Islet precursor cell (in vitro differentiated cells): ENCODE results near the gene TTL.
"Not testable (repeated sequence)": the region's sequence is repeated elsewhere in the genome, so short reads cannot be mapped to it uniquely, and the experiment has no call there.

Experiments
- DNase-seq: peaks from one replicate; pipeline ENCODE4 v3.0.0-alpha.2; 2018

TTL gene

DNA sequence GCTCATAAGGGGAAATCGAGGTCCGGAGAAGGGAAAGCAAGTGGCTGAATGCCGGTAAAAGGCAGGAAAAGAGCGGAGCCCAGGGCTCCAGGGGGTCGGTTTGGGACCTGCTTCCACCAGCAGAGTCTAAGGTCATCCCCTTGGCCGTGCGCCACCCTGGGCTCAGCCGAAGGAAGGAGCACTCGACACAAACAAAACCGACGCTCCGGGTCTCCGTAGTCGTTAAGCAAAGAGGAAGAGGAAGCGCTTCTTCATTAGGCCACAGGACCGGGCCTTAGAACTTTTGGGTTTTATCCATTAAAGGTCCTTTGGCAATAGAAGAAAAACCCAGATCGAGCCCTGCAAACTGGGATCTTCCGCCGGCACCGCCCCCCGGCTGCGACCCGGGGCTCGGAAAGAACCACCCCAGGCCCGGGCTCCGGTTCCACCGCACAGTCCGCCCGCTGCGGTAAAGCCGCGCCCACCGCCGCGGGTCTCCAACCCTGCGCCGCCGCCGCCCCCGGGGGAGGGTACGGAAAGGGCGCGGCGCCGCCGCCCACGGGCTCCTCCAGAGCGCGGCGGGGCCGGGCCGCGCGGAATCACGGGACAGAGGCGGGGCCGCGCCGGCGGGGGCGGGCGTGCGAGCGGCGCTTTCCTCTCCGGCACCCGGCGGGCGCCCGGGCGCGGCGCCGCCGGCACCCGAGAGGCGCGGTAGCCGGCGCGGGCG is at the start of gene TTL:
TTL (plus strand) TSS at position 629 of the 706 bp plus-strand sequence. CDS start 189 bp downstream, outside the sequence.
- peak; percentile 71 for DNase-seq

DNA sequence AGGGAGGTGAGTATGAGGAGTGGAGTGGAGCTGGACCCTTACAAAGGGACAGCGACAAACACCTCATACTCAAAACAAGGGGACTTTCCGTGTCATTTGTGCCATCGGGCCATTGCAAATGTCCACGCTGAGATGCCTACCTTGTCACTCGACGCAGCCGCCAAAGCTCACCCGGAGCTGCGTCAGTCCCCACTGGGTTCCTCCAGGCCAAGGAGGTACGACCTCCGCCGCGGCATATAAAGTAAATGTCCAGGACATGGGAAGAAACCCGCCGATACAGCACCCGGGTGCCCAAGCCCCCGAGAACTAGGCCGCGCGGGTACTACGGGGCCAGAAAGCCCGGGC is 49.6 kb upstream of the TTL start:
- DNase-seq = not testable (repeated sequence)

DNA sequence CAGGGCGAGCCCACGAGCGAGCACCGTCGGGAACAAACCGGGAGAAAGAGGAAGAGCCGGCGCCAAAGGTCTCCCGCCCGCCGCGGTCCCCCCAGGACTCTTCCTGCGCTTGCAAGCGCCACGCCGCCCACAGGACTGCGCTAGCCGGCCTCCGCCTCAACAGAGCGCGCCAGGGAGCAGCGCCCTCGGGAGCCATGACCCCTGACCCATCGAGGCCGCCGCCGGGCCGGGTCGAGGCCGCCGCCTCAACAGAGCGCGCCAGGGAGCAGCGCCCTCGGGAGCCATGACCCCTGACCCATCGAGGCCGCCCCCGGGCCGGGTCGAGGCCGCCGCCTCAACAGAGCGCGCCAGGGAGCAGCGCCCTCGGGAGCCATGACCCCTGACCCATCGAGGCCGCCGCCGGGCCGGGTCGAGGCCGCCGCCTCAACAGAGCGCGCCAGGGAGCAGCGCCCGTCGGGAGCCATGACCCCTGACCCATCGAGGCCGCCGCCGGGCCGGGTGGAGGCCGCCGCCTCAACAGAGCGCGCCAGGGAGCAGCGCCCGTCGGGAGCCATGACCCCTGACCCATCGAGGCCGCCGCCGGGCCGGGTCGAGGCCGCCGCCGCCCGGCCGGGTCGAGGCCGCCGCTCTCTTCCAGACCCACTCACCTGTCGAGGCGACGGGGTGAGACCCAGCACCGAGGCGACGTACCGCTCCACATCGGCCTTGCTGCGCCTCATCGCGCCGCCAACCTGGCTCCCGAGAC is 49.0 kb upstream of the TTL start:
- DNase-seq = not testable (repeated sequence)

DNA sequence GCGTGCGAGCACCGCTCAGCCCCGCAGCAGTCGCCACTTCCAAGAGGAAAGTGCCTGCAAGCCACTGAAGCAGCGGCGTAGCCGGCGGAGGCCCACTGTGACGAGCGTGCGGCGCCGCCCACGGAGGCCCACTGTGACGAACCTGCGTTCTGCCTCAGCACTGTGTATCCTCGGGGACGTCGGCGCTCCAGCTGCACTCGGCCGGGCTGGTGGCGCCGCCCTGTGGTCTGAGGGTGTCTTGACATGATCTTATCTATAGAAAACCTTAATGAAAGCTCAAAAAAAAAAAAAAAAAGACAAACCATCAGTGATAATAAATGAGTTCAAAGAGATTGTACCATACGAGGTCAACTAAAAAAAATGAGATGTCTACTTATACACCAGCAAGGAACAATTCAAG is 48.5 kb upstream of the TTL start, which contains the start of gene RGPD8:
RGPD8 (minus strand) TSS at position 166 of the 400 bp plus-strand sequence. CDS start 192 bp downstream, outside the sequence.
- peak; percentile 92 for DNase-seq

DNA sequence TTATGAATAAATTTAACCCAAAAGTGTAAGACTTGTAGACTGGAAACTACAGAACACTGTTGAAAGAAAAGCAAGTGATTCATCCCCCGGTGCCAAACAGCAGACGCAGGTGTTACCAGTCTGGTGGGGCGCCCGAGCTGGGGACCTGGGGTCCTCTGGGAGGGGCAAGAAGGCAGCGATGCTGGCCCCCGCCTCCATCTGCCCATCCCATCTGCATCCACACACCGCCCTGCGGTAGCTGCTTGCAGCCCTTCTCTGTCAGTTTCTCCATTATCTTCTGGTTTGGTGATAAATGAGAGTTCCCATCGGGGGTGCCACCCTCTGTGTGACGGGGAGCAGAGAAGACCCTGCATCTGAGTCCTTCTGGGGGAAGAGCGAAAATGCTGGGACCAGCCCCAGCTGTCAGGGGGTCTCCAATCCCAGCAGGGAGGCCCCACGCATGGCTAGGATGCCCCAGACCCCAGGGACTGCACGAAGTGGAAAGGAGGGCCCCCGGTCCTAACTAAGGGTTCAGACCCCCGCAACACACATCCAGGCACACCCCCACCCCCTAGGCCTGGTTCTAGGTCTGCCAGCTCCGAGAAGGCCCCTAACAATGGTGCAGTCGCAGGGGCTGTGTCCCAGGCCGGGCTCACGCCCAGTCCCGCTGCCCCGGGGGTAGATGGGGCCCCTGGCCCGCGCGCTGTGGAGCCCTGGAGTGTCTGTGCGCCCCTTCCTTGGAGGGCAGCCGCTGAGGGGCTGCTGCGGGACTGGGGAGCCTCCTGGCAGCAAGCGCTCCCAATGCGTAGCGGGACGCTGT is 47.8 kb upstream of the TTL start:
- no peak for DNase-seq

DNA sequence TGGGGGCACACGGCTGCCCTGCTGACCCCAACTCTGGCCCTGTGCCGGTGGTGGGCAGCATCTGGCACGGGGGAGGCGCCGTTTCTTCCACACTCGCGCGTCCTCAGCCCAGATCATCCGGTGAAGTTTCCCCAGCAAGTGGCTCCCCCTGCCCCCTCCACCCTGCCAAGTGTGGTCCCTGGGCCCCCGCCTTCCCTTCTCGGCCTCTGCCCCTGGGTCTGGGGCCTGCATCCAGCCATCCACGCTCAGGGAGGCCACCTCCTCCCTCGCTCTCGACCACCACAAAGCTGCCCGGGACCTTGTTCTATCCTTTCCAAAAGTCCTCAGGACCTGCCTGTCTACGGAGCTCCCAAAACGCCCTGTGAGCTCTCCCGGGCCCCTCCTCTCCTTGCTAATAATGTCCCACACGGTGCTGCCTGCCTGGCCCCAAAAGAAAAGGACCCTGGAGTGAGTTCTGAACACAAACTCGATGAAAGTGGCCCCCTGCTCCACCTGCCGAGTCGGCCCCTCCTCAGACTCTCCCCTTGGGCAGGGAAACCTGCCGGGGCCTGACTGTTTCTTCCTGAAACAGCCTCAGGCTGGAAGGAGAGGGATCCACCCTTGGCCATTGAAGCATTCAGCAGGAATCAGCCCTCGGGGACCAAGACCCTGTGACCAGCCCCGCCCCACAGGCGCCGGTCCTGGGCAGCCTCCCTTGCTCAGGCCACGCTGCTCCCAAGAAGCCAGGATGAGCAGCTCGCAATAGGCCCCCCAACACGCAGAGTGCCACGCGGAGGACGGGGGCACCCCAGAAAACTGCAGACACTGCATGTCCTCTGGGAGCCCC is 46.9 kb upstream of the TTL start:
- not testable (repeated sequence) for DNase-seq

DNA sequence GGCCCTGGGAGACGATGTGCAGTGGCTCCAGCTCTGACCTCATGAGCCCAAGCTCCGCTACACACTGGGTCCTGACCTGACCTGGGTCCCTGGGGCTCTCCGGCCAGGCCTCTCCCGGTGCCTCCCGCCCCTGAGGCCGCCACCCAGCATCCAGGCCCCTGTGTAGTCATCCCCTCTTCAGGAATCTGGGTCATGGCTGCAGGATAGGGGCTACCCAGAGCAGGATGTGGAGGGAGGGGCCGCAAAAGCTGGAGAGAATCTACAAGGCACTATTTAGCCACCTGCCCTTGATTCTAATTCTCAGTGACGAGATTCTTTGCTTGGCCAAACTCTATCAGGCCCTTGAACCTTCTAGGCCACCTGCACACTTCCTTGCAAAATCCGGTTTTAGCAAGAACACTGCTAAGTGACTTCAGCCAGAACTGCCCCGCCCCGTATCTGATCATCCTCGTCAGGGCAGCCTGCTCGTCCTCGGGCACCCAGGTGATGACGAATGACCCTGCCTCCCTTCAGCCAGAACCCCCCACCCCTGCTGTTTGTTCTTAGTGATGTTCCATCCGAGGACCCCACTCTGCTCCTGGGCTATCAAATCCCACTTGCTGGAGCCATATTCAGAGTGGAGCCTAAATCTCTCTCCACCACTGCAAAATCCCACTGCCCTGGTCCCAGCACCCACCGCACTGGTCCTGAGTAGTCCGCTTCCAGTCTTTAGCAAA is 46.1 kb upstream of the TTL start:
- not testable (repeated sequence) for DNase-seq

DNA sequence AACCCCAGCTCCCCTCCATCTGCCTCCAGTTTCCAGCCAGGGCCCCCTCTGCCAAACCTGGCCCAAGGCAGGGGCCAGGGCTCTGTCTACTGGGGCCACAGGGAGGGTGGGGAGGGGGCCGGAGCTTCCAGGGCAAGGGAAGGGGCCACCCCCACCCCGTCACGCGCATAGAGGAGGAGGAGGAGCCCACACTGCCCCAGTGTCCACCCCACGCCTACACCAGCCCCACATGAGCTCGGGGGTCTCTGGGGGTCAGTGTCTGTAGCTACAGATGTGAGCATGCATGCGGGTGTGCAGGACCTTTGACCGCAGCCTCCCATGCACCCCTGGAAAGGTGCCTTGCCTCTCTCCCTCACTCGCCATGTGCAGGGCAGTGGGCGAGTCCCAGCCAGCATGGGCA is 45.0 kb upstream of the TTL start:
- not testable (repeated sequence) for DNase-seq

DNA sequence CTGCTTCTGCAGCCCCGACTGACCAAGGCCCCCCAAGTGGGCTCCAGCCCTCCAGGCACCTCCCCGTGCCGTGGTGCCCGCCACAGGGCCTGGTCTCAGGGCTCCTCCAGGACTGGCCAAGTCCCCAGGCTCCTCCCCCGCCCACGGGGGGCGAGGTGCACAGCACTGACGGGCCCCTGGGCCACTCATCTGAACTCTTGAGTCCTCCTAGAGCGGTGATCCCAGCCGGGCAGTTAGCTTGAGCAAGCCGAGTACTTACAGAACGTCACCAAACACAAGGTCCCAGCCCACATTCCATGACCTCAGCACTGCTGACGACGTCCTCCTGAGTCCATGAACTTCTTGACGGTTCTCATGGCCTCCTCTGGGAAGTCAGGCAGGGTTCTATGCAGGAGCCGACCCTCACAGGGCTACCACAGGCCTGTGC is 44.5 kb upstream of the TTL start:
- peak; percentile 69 for DNase-seq

DNA sequence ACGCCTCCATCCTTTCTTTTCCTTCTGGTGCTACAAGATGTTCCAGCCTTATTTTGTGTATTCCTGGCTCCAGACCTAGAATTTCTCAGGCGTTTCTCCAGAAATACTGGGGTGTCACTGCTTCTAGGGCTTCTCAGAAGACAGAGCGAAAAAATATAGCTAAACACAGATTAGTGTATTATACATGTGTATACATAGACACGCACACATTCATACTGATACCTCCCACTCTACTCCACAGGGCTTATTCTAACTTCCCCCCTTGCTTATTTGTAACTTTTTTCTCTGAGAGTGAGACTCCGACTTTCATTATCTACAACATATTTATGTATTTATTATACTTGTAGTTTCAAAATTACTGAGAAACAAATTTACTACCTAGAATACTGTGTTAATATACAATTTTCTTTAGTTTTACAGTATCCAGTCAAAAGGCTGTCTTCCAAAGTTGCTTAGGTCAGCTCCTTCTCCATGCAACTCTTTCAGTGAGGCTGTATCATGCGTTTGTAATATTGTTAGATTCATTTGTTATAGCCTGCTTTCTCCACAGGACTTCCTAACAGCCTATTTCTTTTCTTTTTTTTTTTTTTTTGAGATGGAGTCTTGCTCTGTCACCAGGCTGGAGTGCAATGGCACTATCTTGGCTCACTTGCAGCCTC is 43.2 kb upstream of the TTL start:
- DNase-seq = not testable (repeated sequence)

DNA sequence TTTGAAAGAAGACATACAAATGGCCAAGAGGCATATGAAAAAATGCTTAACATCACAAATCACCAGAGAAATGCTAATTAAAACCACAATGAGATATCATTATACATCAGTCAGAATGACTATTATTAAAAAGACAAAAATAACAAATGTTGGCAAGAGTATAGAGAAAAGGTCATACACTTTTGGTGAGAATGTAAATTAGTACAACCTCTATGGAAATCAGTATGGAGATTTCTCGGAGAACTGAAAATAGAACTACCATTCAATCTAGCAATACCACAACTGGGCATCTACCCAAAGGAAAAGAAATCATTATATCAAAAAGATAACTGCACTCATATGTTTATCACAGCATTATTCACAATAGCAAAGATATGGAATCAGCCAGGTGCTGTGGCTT is 37.7 kb upstream of the TTL start:
- DNase-seq = not testable (repeated sequence)

DNA sequence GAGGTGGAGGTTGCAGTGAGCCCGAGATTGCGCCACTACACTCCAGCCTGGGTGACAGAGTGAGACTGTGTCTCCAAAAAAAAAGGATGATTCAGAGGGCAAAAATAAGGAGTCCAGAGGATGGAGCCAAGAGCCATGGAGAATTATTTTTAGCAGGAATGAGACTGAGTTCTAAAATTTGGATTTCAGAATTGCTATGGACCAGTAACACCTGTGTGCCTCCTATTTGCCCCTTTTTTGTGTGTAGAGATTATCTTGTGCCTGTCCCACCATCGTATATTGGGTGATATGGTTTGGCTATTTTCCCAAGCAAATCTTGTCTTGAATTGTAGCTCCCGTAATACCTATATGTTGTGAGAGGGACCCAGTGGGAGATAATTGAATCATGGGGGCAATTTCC is 32.1 kb upstream of the TTL start:
- no peak for DNase-seq

DNA sequence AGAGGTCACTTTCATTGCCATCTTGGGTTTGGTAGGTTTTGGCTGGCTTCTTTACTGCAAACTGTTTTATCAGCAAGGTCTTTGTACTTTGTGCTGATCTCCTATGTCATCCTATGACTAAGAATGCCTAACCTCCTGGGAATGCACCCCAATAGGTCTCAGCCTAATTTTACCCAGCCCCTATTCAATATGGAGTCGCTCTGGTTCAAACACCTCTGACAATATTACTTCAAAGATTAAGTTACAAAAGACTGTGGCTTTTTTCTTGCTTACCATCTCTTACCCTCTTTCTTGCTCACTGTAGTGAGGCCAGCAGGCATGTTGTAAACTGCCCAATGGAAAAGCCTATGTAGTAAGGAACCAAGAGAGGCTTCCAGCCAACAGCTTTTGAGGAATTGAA is 30.6 kb upstream of the TTL start:
- no peak for DNase-seq

DNA sequence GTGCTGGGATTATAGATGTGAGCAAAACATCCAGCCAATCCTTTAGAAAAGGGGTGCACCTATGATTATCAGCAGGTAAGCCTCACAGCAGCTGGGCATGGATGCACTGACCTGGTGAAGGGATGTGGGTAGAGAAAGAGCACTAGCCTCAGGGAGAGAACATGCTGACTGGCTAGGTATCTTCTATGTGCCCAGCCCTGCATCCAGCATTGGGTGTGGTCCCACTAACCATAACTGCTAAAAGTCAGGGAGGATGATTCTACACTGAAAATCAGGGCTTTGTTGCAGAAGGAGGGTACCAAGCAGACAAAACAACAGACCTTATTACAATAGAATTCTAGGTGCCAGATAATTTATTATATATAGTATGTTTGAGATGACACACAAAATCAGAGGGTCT is 27.4 kb upstream of the TTL start:
- no peak for DNase-seq

DNA sequence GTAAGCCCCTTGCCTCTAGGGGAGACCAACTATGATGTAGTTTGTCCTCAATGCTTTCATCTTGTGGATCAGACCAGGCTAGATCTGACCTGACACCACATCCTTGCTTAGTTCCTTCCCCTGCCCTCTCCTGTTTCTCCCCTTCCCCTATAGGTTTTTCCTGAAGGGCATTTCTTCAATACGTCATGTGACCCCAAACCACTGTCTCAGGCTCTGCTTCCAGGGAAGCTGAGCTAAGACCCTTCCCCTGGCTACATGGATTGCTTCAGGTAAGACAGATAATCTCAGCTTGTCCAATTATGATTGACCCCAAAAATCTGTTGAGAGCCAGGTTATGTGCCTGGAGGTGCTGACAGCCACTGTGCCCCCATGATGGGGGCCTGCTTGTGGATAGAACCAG is 22.6 kb upstream of the TTL start:
- DNase-seq = no peak

DNA sequence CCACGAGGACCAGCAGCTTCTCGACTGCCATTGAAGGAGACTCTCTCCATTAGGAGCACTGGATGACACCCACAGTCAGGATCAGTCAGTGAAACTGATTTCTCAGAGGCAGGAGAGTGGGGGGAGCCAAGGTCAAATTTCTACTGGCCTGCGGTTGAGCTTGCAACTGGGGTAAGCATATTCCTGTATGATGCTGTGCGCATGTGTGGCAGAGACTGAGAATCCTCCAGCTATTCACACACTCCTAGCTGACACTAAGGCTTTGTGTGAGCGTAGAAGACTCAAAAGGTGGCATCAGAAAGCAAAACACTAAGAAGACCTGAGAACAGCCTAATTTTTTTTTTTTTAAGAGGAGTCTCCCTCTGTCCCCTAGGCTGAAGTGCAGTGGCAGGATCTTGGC is 19.8 kb upstream of the TTL start:
- no peak for DNase-seq

DNA sequence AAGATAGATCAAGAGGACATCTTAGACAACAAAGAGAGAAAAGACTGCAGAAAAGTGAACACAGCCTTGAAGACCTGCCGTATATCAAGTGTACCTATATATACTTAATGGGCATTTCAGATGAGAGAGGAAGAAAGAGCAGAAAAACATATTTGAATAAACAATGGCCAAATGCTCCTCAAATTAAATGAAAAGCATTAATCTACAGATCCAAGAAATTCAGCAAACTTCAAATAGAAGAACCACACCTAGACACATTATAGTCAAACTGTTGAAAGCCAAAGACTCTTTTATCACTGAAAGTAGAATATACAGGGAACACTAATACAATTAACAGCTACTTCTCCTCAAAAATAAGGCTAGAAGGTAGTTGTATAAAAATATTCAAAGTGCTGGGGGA is 18.7 kb upstream of the TTL start:
- no peak for DNase-seq

DNA sequence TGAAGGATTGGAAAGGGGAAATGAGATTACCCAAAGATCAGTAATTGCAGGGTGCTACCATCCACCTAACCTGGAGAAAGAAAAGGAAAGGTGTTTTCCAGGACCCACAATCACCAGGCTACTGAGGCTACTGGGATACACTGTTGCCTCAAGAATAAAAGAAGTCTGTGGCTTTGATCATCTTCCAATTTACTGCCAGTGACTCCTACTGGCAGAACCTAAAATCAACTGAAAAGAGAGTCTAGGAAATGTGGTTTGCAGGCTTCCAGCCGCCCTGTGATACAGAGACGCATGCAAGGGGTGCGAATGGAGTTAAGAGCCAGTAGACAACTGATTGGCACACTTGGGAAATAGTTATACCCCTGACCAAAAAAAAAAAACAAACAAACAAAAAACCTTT is 16.6 kb upstream of the TTL start:
- no peak for DNase-seq

DNA sequence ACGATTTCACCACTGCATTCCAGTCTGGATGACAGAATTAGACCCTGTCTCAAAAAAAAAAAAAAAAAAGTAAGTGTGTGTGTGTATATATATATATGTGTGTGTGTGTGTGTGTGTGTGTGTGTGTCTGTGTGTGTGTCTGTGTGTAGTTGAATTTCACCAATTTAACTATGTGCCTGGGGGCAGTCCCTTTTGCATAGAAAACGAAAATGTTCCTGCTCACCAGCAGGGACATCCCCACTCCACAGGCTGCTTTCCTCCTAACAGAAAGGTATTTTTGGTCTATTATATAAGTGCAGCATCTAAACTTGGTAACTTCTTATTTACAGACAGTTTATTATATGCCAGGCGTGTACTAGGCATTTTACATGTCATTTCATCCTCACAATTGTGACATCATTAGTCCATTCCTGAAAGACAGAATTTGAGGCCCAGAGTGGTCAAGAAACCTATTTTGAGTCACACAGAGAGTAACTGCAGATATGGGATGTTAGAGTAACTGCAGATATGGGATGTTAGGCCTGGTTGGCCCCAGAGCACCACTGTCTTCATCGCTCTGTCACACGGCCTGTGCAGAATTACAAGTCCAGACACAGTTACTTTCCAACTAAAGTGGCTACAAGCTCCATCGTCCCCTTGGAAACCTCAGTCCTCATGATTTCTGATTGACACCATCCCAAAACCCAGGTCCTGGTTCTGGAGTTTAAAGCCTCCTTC is 9.3 kb upstream of the TTL start:
- DNase-seq = no peak

DNA sequence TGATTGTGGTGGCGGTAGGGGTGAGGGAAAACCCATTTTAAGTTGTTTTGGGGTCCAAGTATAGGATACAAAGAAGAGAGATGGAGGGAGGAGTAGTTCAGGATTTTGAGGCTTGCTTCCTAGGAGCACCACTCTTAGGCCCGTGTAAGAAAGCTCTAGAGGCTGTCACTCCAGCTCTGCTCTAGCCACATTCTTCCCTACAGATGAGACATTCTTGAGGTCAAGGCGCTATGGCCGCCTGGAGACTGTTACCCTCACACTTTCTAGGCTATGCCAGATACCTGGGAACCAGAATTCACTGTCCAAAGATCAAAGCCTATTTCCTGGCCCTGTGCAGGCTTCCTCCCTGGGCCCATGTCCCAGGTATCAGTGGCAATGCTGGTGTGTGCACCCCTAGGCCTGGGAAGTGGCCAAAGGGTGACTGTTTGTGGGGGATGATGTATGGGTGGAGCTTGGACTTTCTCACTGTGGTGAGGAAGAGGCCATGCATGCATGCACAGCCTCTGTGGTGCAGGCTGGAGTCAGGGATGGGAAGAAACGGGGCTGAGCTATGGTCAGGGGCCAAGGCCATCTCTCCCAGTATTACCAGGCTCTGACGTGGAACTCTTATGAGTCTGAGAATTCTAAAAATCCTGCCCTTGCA is 7.0 kb upstream of the TTL start:
- no peak for DNase-seq
